ENCODE results near the gene SETMAR. TPM values are rescaled to one million over a fixed set of nuclear protein-coding genes. Genes with fewer than 3 reads are reported as not detected.

The SETMAR gene
- total RNA-seq, 2 experiments from 2014 or later, result 9.1 to 9.2 TPM

DNA sequence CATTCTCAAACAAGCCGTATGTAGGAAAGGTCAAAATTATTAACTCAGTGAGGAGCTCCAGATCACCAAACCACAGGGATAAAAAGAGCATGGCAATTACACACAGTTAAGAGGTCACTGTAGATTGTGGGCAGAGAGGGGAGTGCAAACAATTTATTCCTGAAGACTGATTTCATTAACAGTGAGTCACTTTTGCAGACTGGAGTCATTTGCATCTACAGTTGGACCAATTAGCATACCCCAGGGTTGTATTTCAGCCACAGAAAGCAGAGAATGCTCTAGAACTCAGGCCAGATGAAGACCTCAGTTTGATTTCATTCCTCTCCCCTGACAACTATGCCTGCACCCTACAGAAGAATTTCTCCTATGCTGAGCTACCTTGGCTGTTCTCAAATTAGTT is 40.1 kb downstream of the SETMAR start:
- intact Hi-C loops (cut with DNase I, micrococcal nuclease), result no loop called here
- no peaks in the 10 kb centered on the region for H3K27me3 Mint-ChIP-seq
- H3K36me3 Mint-ChIP-seq (ENCODE audit: low read depth), result no peaks in the 10 kb centered on the region
- no peaks in the 10 kb centered on the region for H3K4me1 Mint-ChIP-seq (ENCODE audit: low read depth)
- H3K4me3 Mint-ChIP-seq, result no peak overlapping the region
- H3K4me1 ChIP-seq (ENCODE audit: insufficient read depth, low read length), result no peaks in the 10 kb centered on the region
- CTCF ChIA-PET, result no interaction called here
- ATAC-seq (ENCODE audit: poor library complexity) (no peak), DNase-seq (no peak)
- no peaks in the 10 kb centered on the region for H3K36me3 ChIP-seq (ENCODE audit: insufficient read depth, low read length)
- H3K4me3 ChIP-seq (ENCODE audit: low read length), result no peak overlapping the region
- TF ChIP-seq, protein P1, sequence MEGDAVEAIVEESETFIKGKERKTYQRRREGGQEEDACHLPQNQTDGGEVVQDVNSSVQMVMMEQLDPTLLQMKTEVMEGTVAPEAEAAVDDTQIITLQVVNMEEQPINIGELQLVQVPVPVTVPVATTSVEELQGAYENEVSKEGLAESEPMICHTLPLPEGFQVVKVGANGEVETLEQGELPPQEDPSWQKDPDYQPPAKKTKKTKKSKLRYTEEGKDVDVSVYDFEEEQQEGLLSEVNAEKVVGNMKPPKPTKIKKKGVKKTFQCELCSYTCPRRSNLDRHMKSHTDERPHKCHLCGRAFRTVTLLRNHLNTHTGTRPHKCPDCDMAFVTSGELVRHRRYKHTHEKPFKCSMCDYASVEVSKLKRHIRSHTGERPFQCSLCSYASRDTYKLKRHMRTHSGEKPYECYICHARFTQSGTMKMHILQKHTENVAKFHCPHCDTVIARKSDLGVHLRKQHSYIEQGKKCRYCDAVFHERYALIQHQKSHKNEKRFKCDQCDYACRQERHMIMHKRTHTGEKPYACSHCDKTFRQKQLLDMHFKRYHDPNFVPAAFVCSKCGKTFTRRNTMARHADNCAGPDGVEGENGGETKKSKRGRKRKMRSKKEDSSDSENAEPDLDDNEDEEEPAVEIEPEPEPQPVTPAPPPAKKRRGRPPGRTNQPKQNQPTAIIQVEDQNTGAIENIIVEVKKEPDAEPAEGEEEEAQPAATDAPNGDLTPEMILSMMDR (IDR thresholded peaks at IDR 0.05), result no peak
- POLR2A ChIA-PET, result no interaction called here
- no peaks in the 10 kb centered on the region for H3K9me3 ChIP-seq (ENCODE audit: control insufficient read depth in 1 of 2, insufficient read depth in 1 of 2, low read length in 2 of 2)
- H3K27me3 ChIP-seq (ENCODE audit: control insufficient read depth in 1 of 2, insufficient read depth in 2 of 2, low read length in 2 of 2), result no peaks in the 10 kb centered on the region
- H3K27ac ChIP-seq (ENCODE audit: low read depth in 1 of 2, low read length in 2 of 2), result no peak overlapping the region
- H3K27ac Mint-ChIP-seq, result no peak overlapping the region
- no peaks in the 10 kb centered on the region for H3K9me3 Mint-ChIP-seq

DNA sequence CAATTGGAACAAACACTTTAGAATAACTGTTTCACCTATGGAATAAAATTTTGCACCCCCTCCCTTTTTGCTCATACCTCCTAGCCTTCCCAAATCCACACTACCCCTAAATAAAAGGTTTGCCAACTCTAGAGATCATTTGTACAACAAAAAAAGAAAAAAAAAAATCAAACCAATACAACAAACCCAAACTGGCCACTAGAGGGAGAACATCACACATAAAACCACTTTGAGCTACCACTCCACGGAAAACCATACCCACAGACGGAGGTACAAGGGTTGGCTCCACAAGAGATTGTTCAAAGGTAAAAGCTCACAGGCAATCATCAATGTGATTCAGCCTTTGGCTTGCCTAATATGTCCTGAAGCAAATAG is 47.6 kb downstream of the SETMAR start:
- POLR2A ChIA-PET, result interaction anchor here (0.6 to 1.6 kb wide), 8 partner anchors 117 to 1177 kb away, joined by 3 to 11 read pairs (median 3); partner anchors contain the start of genes ITPR1 and SUMF1

DNA sequence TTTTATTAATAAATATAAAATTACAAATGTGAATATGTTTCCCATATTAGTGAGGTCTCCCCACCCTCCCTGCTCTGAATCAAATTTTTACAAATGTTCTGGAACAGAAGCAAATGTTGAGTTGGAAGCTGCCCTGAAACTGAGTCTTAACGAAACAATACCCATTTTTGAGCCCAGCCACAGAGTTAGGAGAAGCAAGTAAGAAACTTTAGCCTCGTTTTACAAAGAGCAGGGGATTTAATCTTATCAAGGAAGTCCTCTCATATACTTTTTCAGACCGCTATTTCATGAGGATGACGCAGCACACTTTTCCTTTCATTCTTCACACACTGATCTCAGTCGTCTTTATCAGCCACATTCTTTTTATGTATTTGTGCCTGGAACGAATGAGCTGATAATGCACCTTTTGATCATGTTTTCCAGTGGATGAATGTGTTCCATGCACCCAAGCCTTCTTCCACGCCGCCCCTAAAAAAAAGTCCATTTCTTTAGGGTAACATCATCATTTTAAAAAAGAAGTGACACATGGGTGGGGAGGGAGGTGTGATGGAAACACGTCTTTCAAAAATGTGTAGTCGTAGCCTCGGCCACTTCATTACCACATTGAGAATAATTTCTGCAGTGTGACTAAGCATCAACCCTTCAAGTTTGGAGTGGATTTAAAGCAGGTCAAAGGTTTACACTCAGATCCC is 48.1 kb downstream of the SETMAR start:
- no peaks in the 10 kb centered on the region for H3K27me3 ChIP-seq (ENCODE audit: control insufficient read depth in 1 of 2, insufficient read depth in 2 of 2, low read length in 2 of 2)
- ChIA-PET POLR2A (interaction anchor here (0.6 to 1.6 kb wide), 7 partner anchors 116 to 1178 kb away, joined by 3 to 11 read pairs (median 3); partner anchors contain the start of genes ITPR1 and SUMF1), CTCF (interaction anchor here (0.6 to 1.9 kb wide), 24 partner anchors 10 to 844 kb away, joined by 3 to 19 read pairs (median 4); partner anchors contain the start of genes ITPR1 and SETMAR)
- H3K27ac ChIP-seq (ENCODE audit: low read depth in 1 of 2, low read length in 2 of 2), result peak overlapping the region in 1 of 2 donors; percentile 25
- TF ChIP-seq, protein P1 (IDR thresholded peaks at IDR 0.05), result peak; percentile 58
- H3K27ac Mint-ChIP-seq, result peak overlapping the region; percentile 10
- H3K4me3 ChIP-seq (ENCODE audit: low read length), result peak overlapping the region; percentile 61
- intact Hi-C loops (cut with DNase I, micrococcal nuclease), result loop anchor here (1.0 to 10.0 kb wide), 4 partner anchors 143 to 705 kb away; partner anchors contain the start of gene ITPR1 (in 1 of the 2)
- ATAC-seq (ENCODE audit: poor library complexity) (peak; percentile 61), DNase-seq (peak in 2 of 14 experiments; percentile 49 to 54)
- H3K36me3 ChIP-seq (ENCODE audit: insufficient read depth, low read length), result no peaks in the 10 kb centered on the region
- no peaks in the 10 kb centered on the region for H3K9me3 Mint-ChIP-seq
- no peaks in the 10 kb centered on the region for H3K9me3 ChIP-seq (ENCODE audit: control insufficient read depth in 1 of 2, insufficient read depth in 1 of 2, low read length in 2 of 2)
- H3K4me1 ChIP-seq (ENCODE audit: insufficient read depth, low read length), result peaks cover 4% of the 10 kb centered on the region
- H3K4me1 Mint-ChIP-seq (ENCODE audit: low read depth), result peaks cover 19% of the 10 kb centered on the region
- H3K36me3 Mint-ChIP-seq (ENCODE audit: low read depth), result no peaks in the 10 kb centered on the region
- peak overlapping the region; percentile 64 for H3K4me3 Mint-ChIP-seq
- no peaks in the 10 kb centered on the region for H3K27me3 Mint-ChIP-seq

More for the DNA sequence above, 47.6 kb downstream of the SETMAR start:
- Histone ChIP-seq H3K4me3 (ENCODE audit: low read length) (peak overlapping the region; percentile 61), H3K27me3 (ENCODE audit: control insufficient read depth in 1 of 2, insufficient read depth in 2 of 2, low read length in 2 of 2) (no peaks in the 10 kb centered on the region), H3K27ac (ENCODE audit: low read depth in 1 of 2, low read length in 2 of 2) (no peak overlapping the region), H3K36me3 (ENCODE audit: insufficient read depth, low read length) (no peaks in the 10 kb centered on the region), H3K4me1 (ENCODE audit: insufficient read depth, low read length) (peaks cover 4% of the 10 kb centered on the region), H3K9me3 (ENCODE audit: control insufficient read depth in 1 of 2, insufficient read depth in 1 of 2, low read length in 2 of 2) (no peaks in the 10 kb centered on the region)
- ATAC-seq (ENCODE audit: poor library complexity) (peak; percentile 94), DNase-seq (peak in 13 of 14 experiments; percentile 6 to 86 (median 39))
- Mint-ChIP-seq H3K4me3 (peak overlapping the region; percentile 64), H3K27me3 (no peaks in the 10 kb centered on the region), H3K9me3 (no peaks in the 10 kb centered on the region), H3K27ac (peak overlapping the region; percentile 10), H3K4me1 (ENCODE audit: low read depth) (peaks cover 19% of the 10 kb centered on the region), H3K36me3 (ENCODE audit: low read depth) (no peaks in the 10 kb centered on the region)
- intact Hi-C loops (cut with DNase I, micrococcal nuclease), result loop anchor here (1.0 to 10.0 kb wide), 4 partner anchors 144 to 706 kb away; partner anchors contain the start of gene ITPR1 (in 1 of the 2)
- TF ChIP-seq, protein P1 (IDR thresholded peaks at IDR 0.05), result peak; percentile 87
- CTCF ChIA-PET, result interaction anchor here (0.6 to 1.9 kb wide), 24 partner anchors 9 to 844 kb away, joined by 3 to 19 read pairs (median 4); partner anchors contain the start of genes ITPR1 and SETMAR
